ENCODE measurements around the gene C9orf40.

The C9orf40 gene

DNA sequence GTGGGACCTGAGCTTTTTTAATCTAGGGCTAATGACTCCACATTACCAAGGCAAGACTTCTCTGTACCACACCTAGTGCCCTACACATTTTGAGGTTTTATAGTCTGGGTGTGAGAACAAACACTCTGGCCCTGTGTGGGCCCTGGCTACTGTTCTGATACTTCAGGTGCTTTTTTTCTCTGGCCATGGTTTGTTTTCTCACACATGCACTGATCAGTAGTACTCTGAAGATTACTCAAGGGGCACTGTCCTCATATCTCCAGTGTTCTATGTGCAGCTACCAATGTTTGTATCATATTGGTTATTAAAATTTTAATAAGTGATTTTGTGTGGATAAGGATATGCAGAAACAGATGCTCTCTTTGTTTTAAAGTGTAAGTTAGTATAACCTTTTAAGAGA is 5.9 kb upstream of the C9orf40 start:
- no peak for DNase-seq (ENCODE audit: low read depth)
- TF ChIP-seq, protein P1, sequence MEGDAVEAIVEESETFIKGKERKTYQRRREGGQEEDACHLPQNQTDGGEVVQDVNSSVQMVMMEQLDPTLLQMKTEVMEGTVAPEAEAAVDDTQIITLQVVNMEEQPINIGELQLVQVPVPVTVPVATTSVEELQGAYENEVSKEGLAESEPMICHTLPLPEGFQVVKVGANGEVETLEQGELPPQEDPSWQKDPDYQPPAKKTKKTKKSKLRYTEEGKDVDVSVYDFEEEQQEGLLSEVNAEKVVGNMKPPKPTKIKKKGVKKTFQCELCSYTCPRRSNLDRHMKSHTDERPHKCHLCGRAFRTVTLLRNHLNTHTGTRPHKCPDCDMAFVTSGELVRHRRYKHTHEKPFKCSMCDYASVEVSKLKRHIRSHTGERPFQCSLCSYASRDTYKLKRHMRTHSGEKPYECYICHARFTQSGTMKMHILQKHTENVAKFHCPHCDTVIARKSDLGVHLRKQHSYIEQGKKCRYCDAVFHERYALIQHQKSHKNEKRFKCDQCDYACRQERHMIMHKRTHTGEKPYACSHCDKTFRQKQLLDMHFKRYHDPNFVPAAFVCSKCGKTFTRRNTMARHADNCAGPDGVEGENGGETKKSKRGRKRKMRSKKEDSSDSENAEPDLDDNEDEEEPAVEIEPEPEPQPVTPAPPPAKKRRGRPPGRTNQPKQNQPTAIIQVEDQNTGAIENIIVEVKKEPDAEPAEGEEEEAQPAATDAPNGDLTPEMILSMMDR (IDR thresholded peaks at IDR 0.05; ENCODE audit: low read depth, low read length, missing control alignments), result no peak
- no peak overlapping the region for H3K4me3 ChIP-seq (ENCODE audit: low read depth, low read length)
- in situ Hi-C loops (cut with HindIII; ENCODE audit: low sequenced_read_pairs), result no loop called here

- TF ChIP-seq, protein P1 (IDR thresholded peaks at IDR 0.05; ENCODE audit: low read depth, low read length, missing control alignments), result no peak
- peak overlapping the region; percentile 93 for H3K4me3 ChIP-seq (ENCODE audit: low read depth, low read length)
- in situ Hi-C loops (cut with HindIII; ENCODE audit: low sequenced_read_pairs), result no loop called here
- DNase-seq (ENCODE audit: low read depth), result no peak
Observed at GRCh38 chr9:74953235-74953751, 581 bp upstream of the C9orf40 start.

- TF ChIP-seq, protein P1 (IDR thresholded peaks at IDR 0.05; ENCODE audit: low read depth, low read length, missing control alignments), result no peak
- in situ Hi-C loops (cut with HindIII; ENCODE audit: low sequenced_read_pairs), result no loop called here
- DNase-seq (ENCODE audit: low read depth), result no peak
Observed at GRCh38 chr9:74951725-74952151, 974 bp downstream of the C9orf40 start.

GRCh38 chr9:74951107-74951720 is 1.5 kb downstream of the C9orf40 start:
- H3K4me3 ChIP-seq (ENCODE audit: low read depth, low read length), result peak overlapping the region; percentile 93
- DNase-seq (ENCODE audit: low read depth), result no peak
- TF ChIP-seq, protein P1 (IDR thresholded peaks at IDR 0.05; ENCODE audit: low read depth, low read length, missing control alignments), result no peak
- in situ Hi-C loops (cut with HindIII; ENCODE audit: low sequenced_read_pairs), result no loop called here

More at GRCh38 chr9:74951725-74952151, 974 bp downstream of the C9orf40 start:
- peak overlapping the region; percentile 93 for H3K4me3 ChIP-seq (ENCODE audit: low read depth, low read length)

GRCh38 chr9:74949859-74950855 is 2.6 kb downstream of the C9orf40 start:
- no peak overlapping the region for H3K4me3 ChIP-seq (ENCODE audit: low read depth, low read length)
- DNase-seq (ENCODE audit: low read depth), result no peak
- TF ChIP-seq, protein P1 (IDR thresholded peaks at IDR 0.05; ENCODE audit: low read depth, low read length, missing control alignments), result no peak
- in situ Hi-C loops (cut with HindIII; ENCODE audit: low sequenced_read_pairs), result no loop called here

- TF ChIP-seq, protein P1 (IDR thresholded peaks at IDR 0.05; ENCODE audit: low read depth, low read length, missing control alignments), result no peak
- in situ Hi-C loops (cut with HindIII; ENCODE audit: low sequenced_read_pairs), result no loop called here
- no peak overlapping the region for H3K4me3 ChIP-seq (ENCODE audit: low read depth, low read length)
- no peak for DNase-seq (ENCODE audit: low read depth)
Observed at GRCh38 chr9:74948937-74949336, 3.8 kb downstream of the C9orf40 start.
